Mesenchymal stem cell (in vitro differentiated cells and primary cell): Measurements from ENCODE around the gene CRACDL.

ENCODE experiments used
- DNase-seq: peaks from one replicate; pipeline ENCODE4 v3.0.0-alpha.2; 2013
- H2AFZ ChIP-seq: one replicate; pipeline ENCODE4 v1.6.1; 2013; ENCODE audit warnings: low read depth, mild to moderate bottlenecking, control low read depth, inconsistent platforms, low read length, moderate library complexity
- H2AK5ac ChIP-seq: 2 replicates; pipeline ENCODE4 v1.6.1; 2013; ENCODE audit warnings: low read length, moderate library complexity, mild to moderate bottlenecking, inconsistent platforms; ENCODE audit not compliant: severe bottlenecking
- H2BK120ac ChIP-seq: one replicate; pipeline ENCODE4 v1.6.1; 2013; ENCODE audit warnings: low read depth, mild to moderate bottlenecking, inconsistent platforms, low read length, moderate library complexity
- H2BK12ac ChIP-seq, 2 experiments: one replicate each; pipeline ENCODE4 v1.6.1; 2013; ENCODE audit warnings: inconsistent platforms in 2 of 2, low read length in 2 of 2, mild to moderate bottlenecking in 2 of 2, moderate library complexity in 2 of 2, control low read depth in 1 of 2
- H2BK15ac ChIP-seq: one replicate; pipeline ENCODE4 v1.6.1; 2013; ENCODE audit warnings: mild to moderate bottlenecking, low read depth, inconsistent platforms; ENCODE audit not compliant: poor library complexity, severe bottlenecking
- H2BK5ac ChIP-seq: 2 replicates; pipeline ENCODE4 v1.6.1; 2013; ENCODE audit warnings: low read depth, mild to moderate bottlenecking, low read length, control low read depth, inconsistent platforms; ENCODE audit not compliant: poor library complexity, severe bottlenecking
- H3K14ac ChIP-seq, 2 experiments: one replicate each; pipeline ENCODE4 v1.6.1; 2013; ENCODE audit warnings: inconsistent platforms in 2 of 2, low read length in 2 of 2, control low read depth in 1 of 2, mild to moderate bottlenecking in 1 of 2, moderate library complexity in 1 of 2
- H3K18ac ChIP-seq, 2 experiments: one replicate each; pipeline ENCODE4 v1.6.1; 2013; ENCODE audit warnings: inconsistent platforms in 2 of 2, low read length in 2 of 2, control low read depth in 1 of 2, low read depth in 1 of 2, mild to moderate bottlenecking in 1 of 2
- H3K23ac ChIP-seq, 2 experiments: one replicate each; pipeline ENCODE4 v1.6.1; 2013; ENCODE audit warnings: inconsistent platforms in 2 of 2, low read length in 2 of 2, mild to moderate bottlenecking in 2 of 2, moderate library complexity in 2 of 2, control low read depth in 1 of 2
- H3K27ac ChIP-seq: 2 replicates; pipeline ENCODE4 v1.5.1; 2013; ENCODE audit warnings: mild to moderate bottlenecking, moderate library complexity, low read length, control low read depth, inconsistent platforms; ENCODE audit not compliant: poor library complexity, severe bottlenecking
- H3K27me3 ChIP-seq, 2 experiments: 2 replicates each; pipeline versions ENCODE4 v1.6.1 to v1.7.0; 2013; ENCODE audit warnings: low read length in 2 of 2, mild to moderate bottlenecking in 2 of 2, moderate library complexity in 2 of 2, control low read depth in 1 of 2, inconsistent platforms in 1 of 2; ENCODE audit not compliant: control insufficient read depth in 1 of 2, insufficient read depth in 1 of 2
- H3K36me3 ChIP-seq, 2 experiments: 2 replicates each; pipeline versions ENCODE4 v1.6.1 to v1.7.0; 2013; ENCODE audit warnings: low read length in 2 of 2, control low read depth in 1 of 2, inconsistent platforms in 1 of 2, low read depth in 1 of 2, mild to moderate bottlenecking in 1 of 2; ENCODE audit not compliant: insufficient read depth in 2 of 2, control insufficient read depth in 1 of 2
- H3K4ac ChIP-seq, 2 experiments: one replicate each; pipeline ENCODE4 v1.6.1; 2013; ENCODE audit warnings: inconsistent platforms in 2 of 2, low read length in 2 of 2, mild to moderate bottlenecking in 2 of 2, moderate library complexity in 2 of 2, control low read depth in 1 of 2, low read depth in 1 of 2
- H3K4me1 ChIP-seq: 2 replicates; pipeline ENCODE4 v1.6.1; 2013; ENCODE audit warnings: low read depth, low read length, control low read depth; ENCODE audit not compliant: control insufficient read depth, insufficient read depth
- H3K4me2 ChIP-seq: 2 replicates; pipeline ENCODE4 v1.6.1; 2013; ENCODE audit warnings: low read length, mild to moderate bottlenecking, inconsistent platforms; ENCODE audit not compliant: poor library complexity, severe bottlenecking
- H3K4me3 ChIP-seq, 2 experiments: 2 replicates each; pipeline versions ENCODE4 v1.5.1 to v1.7.0; 2013; ENCODE audit warnings: low read length in 2 of 2, mild to moderate bottlenecking in 2 of 2, control low read depth in 1 of 2, low read depth in 1 of 2; ENCODE audit not compliant: insufficient read depth in 1 of 2
- H3K79me1 ChIP-seq: replicated peaks from 2 replicates; pipeline ENCODE4 v1.6.1; 2013; ENCODE audit warnings: mild to moderate bottlenecking, control low read depth, low read length, inconsistent platforms; ENCODE audit not compliant: poor library complexity, severe bottlenecking
- H3K9ac ChIP-seq: 2 replicates; pipeline ENCODE4 v1.7.0; 2013; ENCODE audit warnings: mild to moderate bottlenecking, low read length, moderate library complexity
- H3K9me3 ChIP-seq: 2 replicates; pipeline ENCODE4 v1.7.0; 2013; ENCODE audit warnings: mild to moderate bottlenecking, low read length; ENCODE audit not compliant: control insufficient read depth
- H4K8ac ChIP-seq: one replicate; pipeline ENCODE4 v1.6.1; 2013; ENCODE audit warnings: inconsistent platforms, mild to moderate bottlenecking, low read length, moderate library complexity
- H4K91ac ChIP-seq: one replicate; pipeline ENCODE4 v1.6.1; 2013; ENCODE audit warnings: mild to moderate bottlenecking, low read length, inconsistent platforms
- WGBS: methylation state at CpG from one replicate; pipeline ENCODE4 v1.1.7; 2013; ENCODE audit warnings: mixed read lengths; 5-methylcytosine and 5-hydroxymethylcytosine counted together

Gene CRACDL

DNA sequence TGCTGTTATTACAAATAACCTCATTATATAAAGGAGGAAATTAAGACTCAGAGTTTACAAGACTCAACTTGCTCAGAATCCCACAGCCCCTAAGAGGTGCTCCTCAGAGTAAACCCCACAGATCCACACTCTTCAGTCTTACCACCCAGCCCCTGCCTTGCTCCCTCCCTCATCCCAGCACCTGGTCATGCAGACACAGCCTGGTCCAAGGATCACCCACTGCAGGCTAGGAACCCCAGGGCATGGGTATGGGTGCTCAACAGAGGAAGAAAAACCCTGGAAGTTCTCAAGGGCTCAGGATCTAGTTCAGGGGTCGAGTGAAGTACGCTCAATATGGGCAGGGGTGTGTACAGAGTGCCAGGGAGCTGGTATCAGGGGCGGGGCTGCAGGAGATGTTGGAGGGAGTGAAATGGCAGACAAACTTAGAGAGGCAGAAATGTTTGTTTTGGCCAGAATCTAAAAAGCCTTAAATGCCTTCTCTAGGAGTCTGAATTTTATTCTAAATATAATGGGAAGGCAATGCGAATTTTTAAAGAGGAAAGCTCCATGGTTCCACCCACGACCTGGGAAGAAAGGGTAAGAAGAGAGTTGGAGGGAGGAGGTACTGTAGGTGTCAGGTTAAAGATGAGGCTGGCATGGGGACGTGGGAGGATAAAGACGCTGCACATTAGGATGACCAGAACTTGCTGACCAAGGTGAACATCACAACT is 126.0 kb downstream of the CRACDL start:
- no peak overlapping the region for H3K23ac ChIP-seq
- H3K18ac ChIP-seq = no peak overlapping the region
- H3K27me3 ChIP-seq = peaks cover 39 to 45% of the 10 kb centered on the region in 2 experiments
- no peaks in the 10 kb centered on the region for H3K36me3 ChIP-seq
- H3K9ac ChIP-seq = no peak overlapping the region
- no peak overlapping the region for H2BK5ac ChIP-seq
- H3K9me3 ChIP-seq = no peaks in the 10 kb centered on the region
- peaks cover 4% of the 10 kb centered on the region for H3K4me1 ChIP-seq
- DNase-seq = no peak
- no peak overlapping the region for H3K4me2 ChIP-seq
- no peak overlapping the region for H2BK12ac ChIP-seq
- H3K4ac ChIP-seq = no peak overlapping the region
- H3K14ac ChIP-seq = no peak overlapping the region
- H4K91ac ChIP-seq = no peak overlapping the region
- no peaks in the 10 kb centered on the region for H3K79me1 ChIP-seq
- no peak overlapping the region for H4K8ac ChIP-seq
- no peak overlapping the region for H2AFZ ChIP-seq
- H2BK15ac ChIP-seq = no peak overlapping the region
- no peak overlapping the region for H2BK120ac ChIP-seq
- no peak overlapping the region for H3K27ac ChIP-seq
- H3K4me3 ChIP-seq = no peak overlapping the region
- no peak overlapping the region for H2AK5ac ChIP-seq
- WGBS = 57% methylated on average over 6 of the region's 7 CpGs

DNA sequence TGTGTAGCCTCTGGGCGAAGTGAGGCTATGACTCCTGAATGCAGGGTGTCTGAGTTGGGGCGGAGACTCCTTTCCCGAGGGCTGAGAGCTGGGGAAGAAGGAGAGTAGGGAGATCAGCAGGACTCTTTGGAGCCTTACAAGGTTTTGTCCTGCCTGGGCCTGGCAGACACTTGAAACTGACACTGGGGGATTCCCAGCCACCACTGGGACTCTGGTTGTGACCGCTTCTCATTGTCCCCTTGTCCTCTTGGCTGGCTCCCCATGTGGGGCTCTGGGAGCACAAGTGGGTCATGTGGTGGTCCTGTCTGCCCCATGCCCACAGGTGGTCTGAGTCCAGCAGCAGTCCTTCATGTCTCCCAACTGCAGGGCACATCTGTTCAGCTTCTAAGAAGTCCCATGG is 126.9 kb downstream of the CRACDL start:
- no peak overlapping the region for H3K9ac ChIP-seq
- no peak overlapping the region for H2AFZ ChIP-seq
- H3K4ac ChIP-seq = no peak overlapping the region
- H3K4me3 ChIP-seq = no peak overlapping the region
- no peaks in the 10 kb centered on the region for H3K9me3 ChIP-seq
- peaks cover 4% of the 10 kb centered on the region for H3K4me1 ChIP-seq
- H2BK12ac ChIP-seq = no peak overlapping the region
- no peaks in the 10 kb centered on the region for H3K79me1 ChIP-seq
- H4K91ac ChIP-seq = no peak overlapping the region
- no peak overlapping the region for H3K18ac ChIP-seq
- no peaks in the 10 kb centered on the region for H3K36me3 ChIP-seq
- no peak overlapping the region for H2BK5ac ChIP-seq
- H3K27ac ChIP-seq = no peak overlapping the region
- H3K14ac ChIP-seq = no peak overlapping the region
- H4K8ac ChIP-seq = no peak overlapping the region
- H2AK5ac ChIP-seq = no peak overlapping the region
- no peak overlapping the region for H3K4me2 ChIP-seq
- DNase-seq = no peak
- H3K23ac ChIP-seq = no peak overlapping the region
- peaks cover 46 to 47% of the 10 kb centered on the region in 2 experiments for H3K27me3 ChIP-seq
- no peak overlapping the region for H2BK120ac ChIP-seq
- 71% methylated on average over 4 of the region's 4 CpGs for WGBS
- no peak overlapping the region for H2BK15ac ChIP-seq

DNA sequence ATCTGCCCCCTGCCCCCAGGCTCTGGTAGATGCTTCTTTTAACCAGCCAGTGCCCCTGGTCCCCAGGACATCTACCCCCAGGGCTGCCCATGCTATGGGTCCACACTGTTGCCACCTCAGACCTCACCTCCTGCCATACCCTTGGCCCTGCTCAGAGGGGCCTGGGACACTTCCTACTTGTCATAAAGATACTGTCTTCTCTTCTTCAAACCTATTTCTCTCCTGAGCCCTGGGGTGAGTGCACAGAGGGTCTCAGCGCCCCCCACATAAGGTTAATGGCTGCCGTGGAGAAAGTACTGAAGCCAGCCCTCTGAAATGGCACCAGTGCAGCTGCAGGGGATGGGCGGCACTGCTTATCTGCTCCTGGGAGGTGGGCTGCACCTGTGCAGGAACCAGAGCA is 127.5 kb downstream of the CRACDL start:
- no peaks in the 10 kb centered on the region for H3K9me3 ChIP-seq
- WGBS = 91% methylated on average over 3 of the region's 3 CpGs

DNA sequence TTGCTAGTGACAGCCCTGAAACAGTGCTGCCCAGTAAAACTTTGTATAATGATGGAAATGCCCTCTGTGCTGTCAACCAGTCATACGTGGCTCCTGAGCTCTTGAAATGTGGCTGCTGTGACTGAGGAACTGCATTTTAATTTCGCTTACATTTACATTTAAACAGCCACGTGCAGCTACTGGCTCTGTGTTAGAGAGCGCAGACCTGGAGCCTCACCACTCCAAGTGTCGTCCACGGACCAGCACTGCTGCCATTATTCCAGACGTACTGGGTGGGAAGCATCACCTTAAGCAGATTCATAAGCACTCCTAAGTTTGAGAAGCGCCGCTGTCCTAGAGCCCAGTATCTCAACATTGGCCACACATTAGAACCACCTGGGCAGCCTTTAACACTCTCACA is 128.1 kb downstream of the CRACDL start:
- no peak overlapping the region for H3K4ac ChIP-seq
- no peaks in the 10 kb centered on the region for H3K79me1 ChIP-seq
- H2BK15ac ChIP-seq = no peak overlapping the region
- no peak overlapping the region for H2BK120ac ChIP-seq
- peaks cover 4% of the 10 kb centered on the region for H3K4me1 ChIP-seq
- peaks cover 48 to 52% of the 10 kb centered on the region in 2 experiments for H3K27me3 ChIP-seq
- no peak overlapping the region for H3K18ac ChIP-seq
- H3K4me3 ChIP-seq = no peak overlapping the region
- H3K36me3 ChIP-seq = no peaks in the 10 kb centered on the region
- H3K9ac ChIP-seq = no peak overlapping the region
- no peak overlapping the region for H2AFZ ChIP-seq
- H2BK5ac ChIP-seq = no peak overlapping the region
- WGBS = 83% methylated on average over 9 of the region's 9 CpGs
- H3K27ac ChIP-seq = no peak overlapping the region
- no peak overlapping the region for H4K8ac ChIP-seq
- no peak overlapping the region for H3K14ac ChIP-seq
- no peak overlapping the region for H2AK5ac ChIP-seq
- H3K4me2 ChIP-seq = no peak overlapping the region
- no peak overlapping the region for H4K91ac ChIP-seq
- no peak overlapping the region for H2BK12ac ChIP-seq
- H3K9me3 ChIP-seq = no peaks in the 10 kb centered on the region
- H3K23ac ChIP-seq = no peak overlapping the region
- no peak for DNase-seq

More for the DNA sequence above, 127.5 kb downstream of the CRACDL start:
- Histone ChIP-seq H3K9ac (no peak overlapping the region), H2AK5ac (no peak overlapping the region), H3K4me1 (peaks cover 4% of the 10 kb centered on the region), H3K27ac (no peak overlapping the region), H2BK5ac (no peak overlapping the region), H4K8ac (no peak overlapping the region), H3K4me2 (no peak overlapping the region), H3K4me3 (no peak overlapping the region), H2AFZ (no peak overlapping the region), H3K36me3 (no peaks in the 10 kb centered on the region), H3K23ac (no peak overlapping the region), H3K4ac (no peak overlapping the region), H3K14ac (no peak overlapping the region), H2BK15ac (no peak overlapping the region), H3K79me1 (no peaks in the 10 kb centered on the region), H4K91ac (no peak overlapping the region), H2BK120ac (no peak overlapping the region), H3K18ac (no peak overlapping the region), H3K27me3 (peaks cover 48 to 52% of the 10 kb centered on the region in 2 experiments), H2BK12ac (no peak overlapping the region)
- no peak for DNase-seq
